GM18907 (cell line): ENCODE measurements around the gene ATP8A2.
"Not testable (repeated sequence)": the region's sequence is repeated elsewhere in the genome, so short reads cannot be mapped to it uniquely, and the experiment has no call there.

ENCODE experiments used
- ATAC-seq: cut with Tn5 transposase; IDR thresholded peaks from one replicate; pipeline ENCODE4 v1.9.1; 2021; ENCODE audit warnings: mild to moderate bottlenecking, moderate library complexity; ENCODE audit not compliant: unreplicated experiment

The ATP8A2 gene

GRCh38 chr13:25790137-25790536 is 418.4 kb downstream of the ATP8A2 start:
- ATAC-seq = not testable (repeated sequence)

- no peak for ATAC-seq
Observed at GRCh38 chr13:25795277-25795676, 423.5 kb downstream of the ATP8A2 start.

- ATAC-seq = no peak
Observed at GRCh38 chr13:25796474-25796873, 424.7 kb downstream of the ATP8A2 start.

GRCh38 chr13:25798998-25799397 is 427.2 kb downstream of the ATP8A2 start:
- no peak for ATAC-seq

GRCh38 chr13:25800523-25800922 is 428.7 kb downstream of the ATP8A2 start:
- no peak for ATAC-seq

- no peak for ATAC-seq
Observed at GRCh38 chr13:25802579-25802978, 430.8 kb downstream of the ATP8A2 start.

GRCh38 chr13:25803641-25804040 is 431.9 kb downstream of the ATP8A2 start:
- no peak for ATAC-seq

GRCh38 chr13:25806264-25806974 is 434.6 kb downstream of the ATP8A2 start:
- no peak for ATAC-seq

- ATAC-seq = no peak
Observed at GRCh38 chr13:25807562-25807961, 435.8 kb downstream of the ATP8A2 start.

GRCh38 chr13:25811506-25811905 is 439.7 kb downstream of the ATP8A2 start:
- no peak for ATAC-seq

- no peak for ATAC-seq
Observed at GRCh38 chr13:25816239-25816638, 444.5 kb downstream of the ATP8A2 start.

GRCh38 chr13:25819856-25820530 is 448.2 kb downstream of the ATP8A2 start:
- no peak for ATAC-seq

GRCh38 chr13:25821776-25822175 is 450.0 kb downstream of the ATP8A2 start:
- no peak for ATAC-seq

- not testable (repeated sequence) for ATAC-seq
Observed at GRCh38 chr13:25827221-25827620, 455.4 kb downstream of the ATP8A2 start.

GRCh38 chr13:25827831-25828465 is 456.2 kb downstream of the ATP8A2 start:
- no peak for ATAC-seq

- no peak for ATAC-seq
Observed at GRCh38 chr13:25833761-25834160, 462.0 kb downstream of the ATP8A2 start.

GRCh38 chr13:25836574-25837336 is 465.0 kb downstream of the ATP8A2 start:
- ATAC-seq = no peak

GRCh38 chr13:25839371-25839770 is 467.6 kb downstream of the ATP8A2 start:
- ATAC-seq = no peak

- ATAC-seq = no peak
Observed at GRCh38 chr13:25840261-25840660, 468.5 kb downstream of the ATP8A2 start.

- no peak for ATAC-seq
Observed at GRCh38 chr13:25840931-25841330, 469.2 kb downstream of the ATP8A2 start.

GRCh38 chr13:25843692-25844091 is 471.9 kb downstream of the ATP8A2 start:
- ATAC-seq = no peak
